GM18951 (cell line): Measurements from ENCODE around the gene DCAF12.
"Not testable (repeated sequence)": the region's sequence is repeated elsewhere in the genome, so short reads cannot be mapped to it uniquely, and the experiment has no call there.

Experiments
- POLR2A ChIP-seq: IDR thresholded peaks from 4 replicates; pipeline ENCODE4 v1.6.1; 2011; ENCODE audit warnings: mild to moderate bottlenecking; ENCODE audit not compliant: insufficient read length, insufficient read depth; ENCODE audit errors: extremely low read depth
- in situ Hi-C: fragments of 300-500 bp; cut with MboI; formaldehyde crosslinking; loops from one replicate; pipeline ENCODE4 v1.12.0; 2022; ENCODE audit warnings: low sequenced_read_pairs, mixed read lengths, inconsistent platforms; ENCODE audit not compliant: unreplicated experiment

DCAF12 gene

DNA sequence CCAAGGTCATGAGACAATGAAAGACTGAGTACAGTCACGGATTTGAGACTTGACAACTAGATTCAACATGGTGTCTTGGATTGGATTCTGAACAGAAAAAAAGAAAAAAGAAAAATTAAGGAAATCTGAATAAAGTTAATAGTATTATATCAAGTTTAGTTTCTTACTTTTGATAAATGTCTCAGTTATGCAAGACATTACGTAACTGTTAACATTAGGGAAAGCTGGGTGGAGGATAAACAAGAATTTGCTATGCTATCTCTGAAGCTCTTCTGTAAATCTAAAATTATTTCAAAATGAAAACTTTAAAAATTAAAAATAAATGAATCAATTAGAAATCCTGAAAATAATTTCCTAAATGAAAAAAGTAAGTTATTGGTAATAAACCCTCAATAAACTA, 14.4 kb upstream of the DCAF12 start:
- in situ Hi-C loops = no loop called here
- TF ChIP-seq POLR2A = no peak

DNA sequence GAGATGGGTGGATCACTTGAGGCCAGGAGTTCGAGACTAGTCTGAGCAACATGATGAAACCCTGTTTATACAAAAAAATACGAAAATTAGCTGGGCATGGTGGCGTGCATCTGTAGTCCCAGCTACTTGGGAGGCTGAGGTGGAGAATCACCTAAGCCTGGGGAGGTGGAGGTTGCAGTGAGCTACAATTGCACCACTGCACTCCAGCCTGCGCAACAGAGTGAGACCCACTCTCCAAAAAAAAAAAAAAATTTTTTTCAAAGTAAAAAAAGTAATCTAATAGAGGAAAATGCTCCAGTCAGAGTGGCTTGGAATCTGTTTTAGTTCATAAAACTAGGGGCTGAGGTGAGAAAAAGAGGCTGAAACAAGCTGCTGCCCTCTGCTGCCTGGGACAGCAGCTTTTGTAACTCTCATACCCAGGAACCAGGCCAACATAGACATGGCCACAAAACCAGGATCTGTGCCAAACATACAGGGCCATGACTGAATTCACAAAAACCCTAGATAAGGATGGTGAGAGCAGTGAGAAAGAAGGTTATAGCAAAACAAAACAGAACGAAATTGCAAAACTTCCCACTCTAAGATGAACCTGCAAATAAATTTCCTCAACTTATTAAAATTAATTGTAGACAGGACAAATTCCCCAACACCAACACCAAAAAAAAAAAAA, 13.1 kb upstream of the DCAF12 start:
- in situ Hi-C loops = no loop called here
- TF ChIP-seq POLR2A = no peak

DNA sequence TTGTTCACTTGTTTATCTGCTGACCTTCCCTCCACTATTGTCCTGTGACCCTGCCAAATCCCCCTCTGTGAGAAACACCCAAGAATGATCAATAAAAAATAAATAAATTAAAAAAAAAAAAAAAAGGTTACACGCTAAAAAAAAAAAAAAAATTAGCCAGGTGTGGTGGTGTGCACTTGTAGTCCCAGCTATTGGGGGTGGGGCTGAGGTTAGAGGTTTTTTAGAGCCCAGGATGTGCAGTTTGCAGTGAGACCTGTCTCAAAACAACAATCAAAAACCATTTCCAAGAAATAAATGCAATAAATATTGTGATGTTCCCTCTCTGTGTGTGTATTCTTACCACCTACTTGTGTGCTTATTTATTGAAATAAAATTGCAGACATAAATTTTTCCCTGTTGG, 12.1 kb upstream of the DCAF12 start:
- in situ Hi-C loops = not testable (repeated sequence)

DNA sequence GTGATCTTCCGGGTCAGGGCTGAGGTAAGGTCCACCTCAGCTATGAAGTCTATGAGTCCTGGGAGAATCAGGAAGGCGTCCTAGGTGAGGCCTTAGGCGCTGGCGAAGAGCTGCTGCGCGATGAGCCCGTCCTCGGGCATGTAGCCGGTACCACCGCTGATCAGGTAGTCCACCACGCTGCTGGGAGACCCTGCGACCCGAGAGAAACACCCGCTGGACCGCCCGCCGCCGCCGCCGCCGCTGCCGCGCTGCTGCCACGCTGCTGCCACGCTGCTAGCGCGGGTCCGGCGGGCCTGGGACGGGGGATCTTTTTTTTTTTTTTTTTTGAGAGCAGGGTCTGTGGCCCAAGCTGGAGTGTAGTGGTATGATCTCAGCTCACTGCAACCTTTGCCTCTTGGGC, 8.0 kb upstream of the DCAF12 start:
- in situ Hi-C loops = no loop called here
- TF ChIP-seq POLR2A = no peak

DNA sequence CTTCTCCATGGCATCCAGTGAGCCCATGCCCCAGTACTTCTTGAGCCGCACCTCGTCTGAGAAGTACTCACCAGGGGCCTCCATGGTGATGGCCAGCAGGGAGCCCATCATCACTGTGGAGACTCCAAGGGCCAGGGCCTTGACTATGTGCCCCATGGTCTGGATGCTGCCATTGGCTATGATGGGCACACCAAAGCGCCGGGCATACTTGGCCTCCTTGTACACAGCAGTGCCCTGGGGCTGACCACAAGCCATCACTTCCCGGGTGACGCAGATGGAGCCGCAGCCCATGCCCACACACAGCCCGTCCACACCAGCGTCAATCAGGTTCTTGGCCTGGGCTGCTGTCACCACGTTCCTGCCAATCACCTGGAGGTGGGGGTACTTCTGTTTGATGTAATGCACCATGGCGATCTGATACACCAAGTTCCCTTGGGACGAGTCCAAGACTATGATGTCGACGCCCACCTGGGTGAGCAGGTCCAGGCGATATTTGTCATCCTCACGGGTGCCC, 7.0 kb upstream of the DCAF12 start:
- in situ Hi-C loops = no loop called here
- TF ChIP-seq POLR2A = no peak

DNA sequence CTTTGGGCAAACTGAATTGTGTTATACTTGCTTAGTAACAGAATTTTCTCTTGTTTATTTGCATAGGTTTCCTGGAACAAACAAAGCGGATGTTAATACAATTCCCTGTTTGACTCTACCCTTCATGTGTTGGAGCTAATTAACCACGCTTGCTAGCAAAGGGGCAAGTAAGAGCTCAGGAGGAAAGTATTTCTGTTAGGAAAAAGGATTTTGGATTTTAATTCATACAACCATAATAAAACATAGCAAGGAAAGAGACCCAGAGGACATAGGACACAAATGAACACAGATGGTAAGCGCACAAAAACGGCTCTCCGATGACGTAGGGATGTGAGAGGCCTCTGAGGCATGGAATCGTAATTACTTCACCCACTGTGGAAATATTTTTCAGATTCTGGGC, 5.1 kb upstream of the DCAF12 start:
- in situ Hi-C loops = no loop called here
- no peak for TF ChIP-seq POLR2A

DNA sequence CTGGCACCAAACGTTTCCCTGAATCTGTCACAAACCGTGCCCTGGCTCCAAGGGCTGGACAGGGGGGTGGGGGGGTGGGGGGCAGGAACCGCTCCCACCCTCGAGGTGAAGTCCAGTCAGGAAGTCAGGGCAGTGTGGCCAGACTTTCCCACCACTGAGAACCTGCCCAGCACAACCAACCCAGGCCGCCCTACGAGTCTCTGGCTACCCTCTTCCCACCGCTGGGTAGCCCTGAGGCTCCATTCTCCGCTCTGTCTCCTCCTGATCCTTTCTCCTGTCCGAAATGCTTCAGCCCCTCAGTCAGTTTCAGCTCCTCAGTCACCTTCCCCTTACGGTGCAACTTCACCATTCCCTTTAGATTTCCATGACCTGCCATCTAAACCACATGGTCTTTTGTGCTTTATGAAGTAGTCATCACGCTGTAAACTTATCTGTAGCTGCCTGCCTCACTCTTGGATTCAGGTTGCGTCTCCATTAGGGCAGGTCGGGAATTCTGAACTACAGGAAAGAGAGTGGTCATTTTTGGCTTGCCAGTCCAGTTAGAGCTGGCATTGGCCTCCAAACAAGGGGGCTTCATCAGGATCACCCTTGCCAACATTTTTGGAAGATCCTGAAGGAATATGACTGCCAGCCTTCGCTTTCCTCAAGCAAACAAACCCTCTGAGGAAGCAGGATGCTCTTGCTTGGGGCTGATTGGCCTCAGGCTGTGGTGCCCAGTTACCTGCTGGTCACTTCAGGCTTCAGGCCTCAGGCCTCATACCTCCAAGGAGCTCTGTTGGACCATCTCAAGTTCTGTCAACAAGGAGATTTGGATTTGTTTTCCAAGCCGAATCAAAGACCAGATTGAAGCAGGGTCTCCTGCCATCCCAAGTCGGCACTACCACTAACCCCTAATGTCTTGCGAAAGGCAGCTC, 794 bp upstream of the DCAF12 start:
- no peak for TF ChIP-seq POLR2A
- in situ Hi-C loops = no loop called here

DNA sequence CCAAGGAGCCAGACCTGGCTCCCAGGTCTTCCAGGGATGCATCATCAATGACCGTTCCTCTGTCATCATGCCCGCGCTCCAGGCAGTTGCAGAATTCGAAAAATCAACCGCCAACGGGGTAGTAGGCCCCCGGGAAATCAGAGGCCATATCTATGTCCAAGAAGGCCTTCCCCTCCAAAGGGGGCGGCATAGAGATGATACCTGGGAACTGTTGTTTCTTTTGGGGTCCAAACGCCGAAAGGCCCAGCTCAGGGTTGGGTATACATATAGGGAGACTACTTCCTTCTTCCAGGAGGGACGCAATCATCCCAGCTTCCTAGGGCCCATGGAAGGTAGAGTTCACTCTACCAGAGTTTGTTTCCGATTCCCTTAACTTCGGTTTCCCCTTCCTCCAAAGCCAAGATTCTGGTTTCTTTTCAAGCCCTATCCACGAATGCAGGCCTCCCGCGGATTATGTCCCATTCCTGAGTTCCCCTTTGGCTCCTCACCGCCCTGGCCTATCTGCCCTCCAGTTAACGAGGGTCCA, 754 bp downstream of the DCAF12 start:
- TF ChIP-seq POLR2A = no peak
- in situ Hi-C loops = no loop called here

DNA sequence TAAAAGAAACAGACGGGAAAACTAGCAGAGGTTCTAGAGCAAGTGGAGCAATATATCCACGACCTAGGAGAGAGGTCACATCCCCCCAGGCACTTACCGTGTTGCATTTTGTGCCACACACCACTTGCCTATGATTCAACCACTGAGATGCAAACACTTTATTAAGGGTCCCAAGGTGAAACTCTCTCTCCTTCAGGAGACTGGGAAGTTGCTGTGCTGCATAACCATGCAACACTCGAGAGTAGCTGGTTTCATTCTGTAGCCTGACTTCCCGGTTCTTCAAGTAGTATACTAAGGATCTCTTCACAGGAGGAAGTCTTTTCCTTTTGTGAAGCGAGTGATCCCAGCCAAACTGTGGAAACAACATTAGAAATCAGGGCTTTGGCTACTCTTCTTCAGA, 1.6 kb downstream of the DCAF12 start:
- TF ChIP-seq POLR2A = no peak
- in situ Hi-C loops = no loop called here

DNA sequence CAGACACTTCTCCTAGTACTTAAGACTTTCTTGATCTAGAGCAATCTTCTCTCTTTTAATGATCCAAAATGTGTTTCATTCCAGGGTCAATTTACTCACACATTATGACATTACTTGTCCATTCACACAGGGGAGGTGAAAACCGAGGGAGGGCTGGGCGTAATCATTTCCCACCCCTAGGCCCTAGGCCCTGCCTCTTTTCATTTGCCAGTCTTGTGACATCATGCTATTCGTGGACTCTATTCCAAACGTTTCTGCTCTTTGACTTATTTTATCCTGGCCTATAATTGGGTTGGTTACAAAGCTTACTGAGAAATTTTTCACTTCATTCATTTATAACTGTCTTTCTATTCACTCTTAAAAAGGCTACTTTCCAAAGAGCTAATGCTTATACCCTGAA, 2.4 kb downstream of the DCAF12 start:
- in situ Hi-C loops = no loop called here
- TF ChIP-seq POLR2A = no peak

DNA sequence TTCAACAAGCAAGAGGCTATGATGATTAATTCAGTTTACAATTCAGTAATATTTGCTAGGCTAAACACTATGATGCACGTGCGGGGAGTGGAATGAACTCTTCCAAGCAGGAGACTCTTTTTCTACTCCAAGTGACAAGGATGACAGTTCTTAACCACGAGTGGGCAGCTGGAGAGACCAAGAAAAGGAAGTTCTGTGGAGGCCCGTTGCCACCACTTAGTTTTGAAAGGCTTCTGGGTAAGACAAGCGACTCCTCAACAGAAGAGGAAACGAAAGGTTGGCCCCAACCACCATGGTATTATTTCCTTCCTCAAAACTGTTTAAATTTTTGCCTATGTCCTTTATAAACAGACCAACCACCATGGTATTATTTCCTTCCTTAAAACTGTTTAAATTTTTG, 2.8 kb downstream of the DCAF12 start:
- no peak for TF ChIP-seq POLR2A
- in situ Hi-C loops = no loop called here

DNA sequence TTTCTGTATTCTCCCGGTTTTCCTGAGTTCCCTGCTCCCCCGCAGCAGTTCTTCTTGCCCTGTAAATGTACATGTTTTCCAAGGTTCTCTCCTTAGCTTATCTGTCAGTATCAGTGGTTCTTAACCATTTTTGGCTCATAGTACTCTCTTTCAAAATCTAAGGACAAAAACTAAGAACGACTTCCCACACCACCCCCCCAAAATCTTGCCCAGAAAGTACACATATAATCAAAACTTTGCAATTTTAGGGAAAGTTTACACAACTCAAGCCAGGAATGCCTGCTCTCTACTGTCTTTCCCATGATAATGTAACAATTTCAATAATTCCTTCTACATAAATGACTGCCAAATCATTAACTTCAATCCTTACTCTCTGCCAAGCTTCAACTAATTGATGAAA, 4.5 kb downstream of the DCAF12 start:
- in situ Hi-C loops = no loop called here
- no peak for TF ChIP-seq POLR2A

DNA sequence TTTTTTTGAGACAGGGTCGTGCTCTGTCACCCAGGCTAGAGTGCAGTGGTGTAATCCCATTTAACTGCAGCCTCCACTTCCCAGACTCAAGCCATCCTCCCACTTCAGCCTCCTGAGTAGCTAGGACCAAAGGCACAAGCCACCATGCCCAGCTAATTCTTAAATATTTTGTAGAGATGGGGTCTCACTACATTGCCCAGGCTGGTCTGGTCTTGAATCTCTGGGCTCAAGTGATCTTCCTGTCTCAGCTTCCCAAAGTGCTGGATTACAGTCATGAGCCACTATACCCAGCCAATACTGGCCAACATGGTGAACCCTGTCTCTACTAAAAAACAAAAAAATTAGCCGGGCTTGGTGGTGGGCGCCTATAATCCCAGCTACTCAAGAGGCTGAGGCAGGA, 6.8 kb downstream of the DCAF12 start:
- no peak for TF ChIP-seq POLR2A
- in situ Hi-C loops = no loop called here

DNA sequence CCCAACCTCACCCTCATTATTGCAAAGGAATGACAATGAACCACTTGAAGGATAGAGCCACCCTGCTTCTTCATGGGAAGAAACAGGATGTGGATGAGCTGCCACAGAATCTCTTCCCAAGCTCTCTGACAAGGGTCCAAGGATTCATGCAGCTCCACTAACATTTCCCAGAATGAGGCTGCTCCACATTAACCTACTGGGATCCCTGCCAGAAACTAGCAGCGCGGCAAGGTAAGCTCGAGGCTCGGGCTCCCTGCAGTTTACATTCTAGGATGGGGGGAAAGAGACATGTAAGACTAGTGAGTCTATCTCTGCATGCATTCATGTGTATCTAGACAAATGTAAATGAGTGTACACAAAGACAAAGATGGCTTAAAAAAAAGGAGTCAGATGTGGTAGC, 12.1 kb downstream of the DCAF12 start:
- no peak for TF ChIP-seq POLR2A
- in situ Hi-C loops = no loop called here

DNA sequence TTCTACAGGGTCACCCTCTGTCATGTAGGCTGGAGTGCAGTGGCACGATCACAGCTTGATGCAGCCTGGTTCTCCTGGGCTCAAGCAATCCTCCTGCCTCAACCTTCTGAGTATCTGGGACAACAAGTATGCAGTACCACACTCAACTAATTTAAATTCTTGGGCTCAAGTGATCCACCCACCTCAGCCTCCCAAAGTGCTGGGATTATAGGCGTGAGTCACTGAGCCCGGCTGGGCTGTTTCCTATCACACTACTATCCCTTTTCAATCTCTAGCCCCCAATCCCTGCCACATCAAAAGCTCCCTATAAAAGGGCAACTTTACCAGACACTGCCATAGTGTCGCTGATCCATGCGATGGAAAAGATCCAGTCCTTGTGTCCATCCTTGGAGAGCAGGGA, 20.4 kb downstream of the DCAF12 start:
- no peak for TF ChIP-seq POLR2A
- in situ Hi-C loops = no loop called here
